Central memory CD4-positive, alpha-beta T cell (primary cell): ENCODE data around the gene TRMT5.

Experiments
- DNase-seq: peaks from one replicate; pipeline ENCODE4 v3.0.0; 2022
- total RNA-seq, 3 experiments: gene quantifications; one replicate each; lab custom pipeline; 2026; lab: John Stamatoyannopoulos, UW

Gene TRMT5
- total RNA-seq, result 8.5 to 27.8 (median 16.4) reads per million in 3 experiments

DNA sequence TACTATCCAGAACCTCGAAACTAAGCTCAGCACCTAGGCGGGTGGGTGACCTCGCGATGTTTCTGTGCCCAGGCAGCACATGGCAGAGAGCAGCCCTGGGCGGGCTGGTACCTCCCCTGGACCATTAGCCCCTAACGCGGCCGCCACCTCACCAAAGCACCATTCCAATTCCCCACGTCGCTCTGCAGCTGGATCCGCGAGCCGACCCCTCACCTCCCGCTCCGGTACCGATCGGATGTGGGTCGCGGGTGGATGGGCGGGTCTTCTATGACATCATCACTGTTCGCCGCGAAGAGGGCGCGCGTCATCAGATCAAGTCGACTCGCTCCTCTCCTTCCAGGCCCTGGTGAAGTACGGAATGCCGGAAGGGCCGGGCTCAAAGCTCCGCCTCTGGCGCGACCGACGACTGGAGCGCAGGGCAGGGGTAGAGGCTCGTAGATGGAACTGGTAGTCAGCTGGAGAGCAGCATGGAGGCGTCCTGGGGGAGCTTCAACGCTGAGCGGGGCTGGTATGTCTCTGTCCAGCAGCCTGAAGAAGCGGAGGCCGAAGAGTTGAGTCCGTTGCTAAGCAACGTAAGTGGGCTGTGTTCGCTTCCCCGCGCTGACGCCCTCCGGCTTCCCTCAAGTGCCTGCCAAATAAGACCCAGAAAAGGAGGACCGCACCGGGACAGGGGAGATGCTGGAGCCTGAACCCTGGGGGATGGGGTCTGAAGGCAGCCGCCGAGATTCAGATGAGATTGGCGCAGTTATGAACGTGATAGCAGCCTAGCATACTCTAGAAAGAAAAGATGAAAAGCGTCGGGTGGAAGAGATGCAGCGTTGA lies at the start of gene TRMT5, which contains the start of gene SLC38A6:
TRMT5 (minus strand) TSS at position 269 of the 822 bp plus-strand sequence; CDS start at position 163, 106 bp downstream.
SLC38A6 (plus strand) TSS at position 435 of the 822 bp plus-strand sequence; CDS start at position 468, 33 bp downstream.
- peak; percentile 93 for DNase-seq

- no peak for DNase-seq
Measured at GRCh38 chr14:61026526-61026925, 45.6 kb upstream of the TRMT5 start.

- DNase-seq, result peak; percentile 23
Measured at GRCh38 chr14:61025251-61026223, 44.7 kb upstream of the TRMT5 start.

- no peak for DNase-seq
Measured at GRCh38 chr14:61019537-61019936, 38.7 kb upstream of the TRMT5 start.

DNA sequence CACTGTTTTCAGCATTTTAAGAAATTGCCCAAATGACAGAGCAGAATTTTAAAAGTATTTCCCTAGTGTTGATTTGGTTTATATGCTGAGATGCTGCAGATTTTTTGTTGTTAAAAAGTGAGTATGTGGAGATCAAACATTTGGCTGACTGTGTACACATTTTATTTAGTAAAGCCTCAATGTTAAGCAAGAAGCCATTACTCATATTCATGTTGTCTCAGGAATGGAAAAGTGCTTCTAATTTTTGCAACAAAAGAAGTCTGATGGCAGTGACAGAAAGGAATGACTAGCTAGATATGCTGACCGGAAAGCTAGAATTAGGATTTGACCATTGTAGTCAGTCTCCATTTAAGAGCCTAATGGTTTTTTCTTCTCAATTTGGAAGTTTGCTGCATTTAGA lies 22.7 kb upstream of the TRMT5 start:
- no peak for DNase-seq

GRCh38 chr14:60999536-60999935 lies 18.7 kb upstream of the TRMT5 start:
- no peak for DNase-seq

- DNase-seq, result no peak
Measured at GRCh38 chr14:60998617-60999016, 17.7 kb upstream of the TRMT5 start.

- DNase-seq, result no peak
Measured at GRCh38 chr14:60989599-60989998, 8.7 kb upstream of the TRMT5 start.

- DNase-seq, result no peak
Measured at GRCh38 chr14:60986500-60986899, 5.6 kb upstream of the TRMT5 start.

GRCh38 chr14:60984196-60984595 lies 3.3 kb upstream of the TRMT5 start:
- no peak for DNase-seq

GRCh38 chr14:60981633-60982455 lies 965 bp upstream of the TRMT5 start:
- DNase-seq, result no peak

DNA sequence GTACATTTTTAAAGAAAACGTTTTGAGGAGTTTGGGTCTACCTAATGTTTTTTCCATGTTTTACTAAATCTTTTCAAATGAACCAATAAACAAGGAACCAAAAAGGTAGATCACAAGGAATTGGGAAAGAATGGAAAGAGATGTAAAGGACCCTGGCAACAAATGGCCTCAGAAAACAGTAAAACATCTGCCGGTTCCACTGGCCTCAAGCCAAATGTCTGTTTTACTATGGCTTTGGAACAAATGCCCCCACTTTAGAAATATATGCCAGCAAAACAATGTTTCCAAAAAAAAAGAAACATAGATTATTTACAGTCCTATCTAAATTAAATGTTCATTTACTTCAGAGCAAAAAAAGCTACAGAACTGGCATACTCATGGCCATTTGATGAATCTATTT lies 3.0 kb downstream of the TRMT5 start:
- DNase-seq, result no peak

DNA sequence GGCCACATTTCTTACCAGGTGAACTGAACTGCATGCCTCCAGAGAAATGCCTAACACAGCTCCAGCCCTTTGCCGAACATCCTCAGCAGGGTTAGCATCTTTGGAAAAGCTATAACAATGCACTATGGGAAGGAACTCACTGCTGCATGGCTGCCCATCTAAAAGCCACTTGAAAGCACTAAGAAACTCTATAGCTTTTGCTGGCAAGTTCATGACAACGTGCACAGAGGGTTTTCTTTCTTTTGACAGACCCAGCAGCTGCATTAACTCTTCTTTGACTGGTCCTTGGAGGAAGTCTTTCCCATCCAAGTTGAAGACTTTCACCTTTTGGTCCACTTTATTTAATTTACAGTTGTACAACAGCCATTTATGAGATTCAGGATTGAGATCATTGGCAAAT lies 5.3 kb downstream of the TRMT5 start:
- no peak for DNase-seq

- no peak for DNase-seq
Measured at GRCh38 chr14:60974090-60974651, 6.7 kb downstream of the TRMT5 start.

GRCh38 chr14:60973070-60973469 lies 7.8 kb downstream of the TRMT5 start:
- no peak for DNase-seq

GRCh38 chr14:60972295-60972694 lies 8.6 kb downstream of the TRMT5 start:
- no peak for DNase-seq

DNA sequence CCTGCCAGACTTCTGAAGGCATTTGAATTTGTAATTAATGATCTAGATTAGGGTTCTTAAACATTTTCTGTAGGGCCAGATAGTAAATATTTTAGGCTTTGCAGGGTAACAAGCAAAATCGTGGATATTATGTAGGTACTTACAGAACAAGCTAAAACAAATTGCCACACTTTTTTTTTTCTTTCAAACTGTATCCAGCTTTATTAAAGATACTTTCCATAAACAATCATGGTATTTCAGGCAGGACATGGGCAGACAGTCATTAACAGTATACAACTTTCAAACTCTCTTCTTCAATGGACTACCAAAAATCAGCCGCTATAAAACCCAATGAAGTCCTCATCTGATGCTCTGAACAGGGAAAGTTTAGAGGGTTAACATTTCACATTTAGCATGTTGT lies 9.6 kb downstream of the TRMT5 start:
- no peak for DNase-seq

DNA sequence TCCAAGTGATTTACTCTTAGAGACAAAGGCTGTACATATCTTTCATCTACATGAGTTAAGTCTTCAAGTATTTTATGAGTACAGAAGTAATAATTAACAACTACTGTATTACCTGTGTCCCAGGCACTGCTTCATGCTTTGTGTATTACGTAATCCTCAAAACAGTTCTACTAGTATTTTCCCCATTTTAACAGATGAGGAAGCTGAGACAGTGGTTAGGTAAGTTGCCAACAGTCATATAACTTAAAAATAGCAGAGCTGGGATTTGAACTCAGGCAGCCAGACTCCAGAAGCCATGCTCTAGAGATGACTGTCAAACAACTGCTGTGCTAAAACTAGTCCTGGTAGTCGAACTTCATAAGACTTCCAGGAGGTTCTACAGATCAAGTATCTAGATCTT lies 10.7 kb downstream of the TRMT5 start:
- DNase-seq, result no peak

GRCh38 chr14:60968671-60969070 lies 12.2 kb downstream of the TRMT5 start:
- no peak for DNase-seq

DNA sequence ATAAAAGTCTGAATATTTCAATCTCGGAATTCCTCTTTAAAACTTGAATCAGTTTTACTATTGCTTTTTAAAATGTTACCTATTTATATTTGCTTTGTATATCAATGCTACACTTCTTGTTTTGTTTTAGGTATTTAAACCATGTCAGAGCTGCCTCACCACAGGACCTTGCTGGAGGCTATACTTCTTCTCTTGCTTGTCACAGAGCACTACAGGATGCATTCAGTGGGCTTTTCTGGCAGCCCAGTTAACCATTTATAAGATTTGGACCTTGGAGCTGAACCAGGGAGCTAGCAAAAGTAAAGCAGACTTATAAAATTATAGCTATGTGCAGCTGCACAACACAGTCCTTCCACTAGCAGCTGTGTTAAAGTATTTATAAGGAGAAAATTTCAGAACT lies 12.8 kb downstream of the TRMT5 start:
- no peak for DNase-seq

DNA sequence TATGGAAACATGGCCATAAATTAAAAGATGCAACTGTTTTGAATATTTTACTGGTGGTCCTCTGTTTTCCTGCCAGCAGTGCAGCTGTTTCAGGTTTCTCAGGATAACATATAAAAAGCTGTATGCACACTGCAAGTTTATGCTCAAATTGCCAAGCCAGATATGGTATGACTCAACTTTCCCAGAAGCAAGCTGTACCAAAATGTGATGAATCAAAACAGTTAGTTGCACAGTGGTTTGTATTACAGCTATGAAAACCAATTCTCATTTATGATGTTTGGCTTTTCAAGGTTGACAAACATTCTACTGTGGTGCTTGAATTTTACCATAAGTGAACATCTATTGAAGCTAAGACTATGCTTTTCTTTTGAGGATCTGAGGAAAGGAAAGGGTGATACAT lies 15.5 kb downstream of the TRMT5 start:
- DNase-seq, result no peak

GRCh38 chr14:60964904-60965303 lies 16.0 kb downstream of the TRMT5 start:
- no peak for DNase-seq
